Testis (tissue), 3 donors: ENCODE results near the gene SMO. TPM values are rescaled to one million over a fixed set of nuclear protein-coding genes. Genes with fewer than 3 reads are reported as not detected.

Source experiments
- DNase-seq: peaks from one replicate; pipeline ENCODE4 v3.0.0-alpha.2; 2019
- H3K27ac ChIP-seq, 2 donors: fragments of 200-600 bp; sonication (generic); one replicate each; pipeline ENCODE4 v1.5.1; 2019
- H3K27me3 ChIP-seq: fragments of 200-600 bp; sonication (generic); one replicate; pipeline ENCODE4 v1.5.1; 2019
- H3K36me3 ChIP-seq: fragments of 200-600 bp; sonication (generic); one replicate; pipeline ENCODE4 v1.5.1; 2017; ENCODE audit warnings: low read depth; ENCODE audit errors: missing control alignments
- H3K4me1 ChIP-seq: fragments of 200-600 bp; sonication (generic); one replicate; pipeline ENCODE4 v1.5.1; 2019
- H3K4me3 ChIP-seq, 2 donors: fragments of 200-600 bp; sonication (generic); one replicate each; pipeline ENCODE4 v1.5.1; 2017 to 2019
- H3K9me3 ChIP-seq: fragments of 200-600 bp; sonication (generic); one replicate; pipeline ENCODE4 v1.5.1; 2017
- CTCF ChIP-seq, 3 experiments: fragments of 450-650 bp in 2 of 3; fragments of 200-600 bp in 1 of 3; sonication (generic) in 1 of 3; IDR thresholded peaks; one replicate each; pipeline ENCODE4 v1.5.1; 2016 to 2019; ENCODE audit warnings: antibody characterized with exemption in 3 of 3, mild to moderate bottlenecking in 2 of 3, moderate library complexity in 1 of 3
- POLR2A ChIP-seq: fragments of 450-650 bp; IDR thresholded peaks from one replicate; pipeline ENCODE4 v1.6.1; 2017; ENCODE audit warnings: antibody characterized with exemption, mild to moderate bottlenecking, moderate library complexity
- WGBS, 2 donors: methylation state at CpG; one replicate each; pipeline ENCODE4 v1.1.5; 2018; 5-methylcytosine and 5-hydroxymethylcytosine counted together
- intact Hi-C: fragments of 100-400 bp; cut with DNase I; formaldehyde crosslinking; loops from one replicate; pipeline ENCODE4 v1.15.1; 2023; ENCODE audit warnings: low total_unique reads
- polyA plus RNA-seq: library from polyadenylated mRNA; stranded (reverse); fragments of 350-450 nt; fragmentation: Illumina TruSeq; extraction: RNeasy Lipid Tissue Mini Kit (QIAGEN cat#74804); gene quantifications from one replicate; pipeline ENCODE4 v1.2.3, GENCODE V29; 2014; ENCODE audit warnings: low read depth, low replicate concordance; ENCODE audit not compliant: insufficient read depth
- total RNA-seq, 2 donors: library from RNA; depleted of rRNA; stranded (reverse); fragments of >200 nt; gene quantifications; one replicate each; pipeline ENCODE4 v1.2.3, GENCODE V29; 2016

SMO gene
- total and polyA plus RNA-seq, 3 donors from 2014 or later: 11.9 to 22.8 (median 17.7) TPM

GRCh38 chr7:129238546-129238945, 50.1 kb downstream of the SMO start:
- no peak for TF ChIP-seq CTCF (IDR thresholded peaks at IDR 0.05)
- no peak for TF ChIP-seq POLR2A
- H3K9me3 ChIP-seq: no peaks in the 10 kb centered on the region
- intact Hi-C loops: no loop called here
- H3K27ac ChIP-seq: no peak overlapping the region
- no peak overlapping the region for H3K4me3 ChIP-seq
- peaks cover 3% of the 10 kb centered on the region for H3K4me1 ChIP-seq
- no peaks in the 10 kb centered on the region for H3K36me3 ChIP-seq
- DNase-seq: no peak
- WGBS, 2 donors: 93% methylated on average over 8 of the region's 8 CpGs
- no peaks in the 10 kb centered on the region for H3K27me3 ChIP-seq

- intact Hi-C loops: no loop called here
- H3K27ac ChIP-seq: no peak overlapping the region
- peaks cover 3% of the 10 kb centered on the region for H3K4me1 ChIP-seq
- no peak for DNase-seq
- TF ChIP-seq POLR2A (no peak), CTCF (IDR thresholded peaks at IDR 0.05) (no peak)
- H3K36me3 ChIP-seq: no peaks in the 10 kb centered on the region
- H3K27me3 ChIP-seq: no peaks in the 10 kb centered on the region
- no peaks in the 10 kb centered on the region for H3K9me3 ChIP-seq
- whole genome bisulfite sequencing, 2 donors: 81 to 86% methylated on average over 10 of the region's 10 CpGs
- no peak overlapping the region for H3K4me3 ChIP-seq
Observed at GRCh38 chr7:129240119-129240820, 51.8 kb downstream of the SMO start.

GRCh38 chr7:129244220-129244619, 55.8 kb downstream of the SMO start:
- intact Hi-C loops: no loop called here
- H3K4me3 ChIP-seq: no peak overlapping the region
- H3K4me1 ChIP-seq: peaks cover 3% of the 10 kb centered on the region
- H3K9me3 ChIP-seq: no peaks in the 10 kb centered on the region
- no peaks in the 10 kb centered on the region for H3K27me3 ChIP-seq
- H3K27ac ChIP-seq: no peak overlapping the region
- WGBS, 2 donors: 92 to 94% methylated on average over 1 of the region's 1 CpG
- TF ChIP-seq CTCF (IDR thresholded peaks at IDR 0.05) (no peak), POLR2A (no peak)
- DNase-seq: no peak
- H3K36me3 ChIP-seq: no peaks in the 10 kb centered on the region

- 89 to 93% methylated on average over 3 of the region's 3 CpGs for WGBS, 2 donors
Observed at GRCh38 chr7:129245533-129245932, 57.1 kb downstream of the SMO start.

More at GRCh38 chr7:129245533-129245932, 57.1 kb downstream of the SMO start:
- Histone ChIP-seq H3K9me3 (no peaks in the 10 kb centered on the region), H3K27ac (no peak overlapping the region), H3K27me3 (no peaks in the 10 kb centered on the region), H3K36me3 (no peaks in the 10 kb centered on the region), H3K4me1 (peaks cover 2% of the 10 kb centered on the region), H3K4me3 (no peak overlapping the region)
- TF ChIP-seq POLR2A: no peak
- TF ChIP-seq CTCF (IDR thresholded peaks at IDR 0.05): no peak
- no peak for DNase-seq
- intact Hi-C loops: no loop called here
